HEK293 (cell line): Measurements from ENCODE around the gene UBE2J2.

Source experiments
- GFI1B ChIP-seq: fragments of 450-650 bp; formaldehyde crosslinking; IDR thresholded peaks from 2 replicates; pipeline ENCODE4 v1.5.1; 2016; ENCODE audit warnings: missing biosample characterization, missing genetic modification characterization
- GLI4 ChIP-seq: fragments of 450-650 bp; formaldehyde crosslinking; IDR thresholded peaks from 2 replicates; pipeline ENCODE4 v1.5.1; 2016; ENCODE audit warnings: missing biosample characterization, missing genetic modification characterization
- KLF10 ChIP-seq: fragments of 450-650 bp; IDR thresholded peaks from 2 replicates; pipeline ENCODE4 v1.5.1; 2018; ENCODE audit warnings: missing biosample characterization, mild to moderate bottlenecking, missing genetic modification characterization
- KLF9 ChIP-seq: fragments of 450-650 bp; formaldehyde crosslinking; IDR thresholded peaks from 2 replicates; pipeline ENCODE4 v1.5.1; 2016; ENCODE audit warnings: missing biosample characterization, missing genetic modification characterization, low read depth
- MEIS1 ChIP-seq: sonication (generic); formaldehyde crosslinking; IDR thresholded peaks from 2 replicates; pipeline ENCODE4 v1.8.1; 2022; ENCODE audit warnings: missing genetic modification reagents, mild to moderate bottlenecking, borderline replicate concordance
- SETDB1 ChIP-seq: IDR thresholded peaks from one replicate; pipeline ENCODE4 v1.6.1; 2017; ENCODE audit warnings: mild to moderate bottlenecking, low read length, moderate library complexity, mixed read lengths; ENCODE audit not compliant: insufficient read length
- SP3 ChIP-seq: fragments of 450-650 bp; formaldehyde crosslinking; IDR thresholded peaks from 2 replicates; pipeline ENCODE4 v1.5.1; 2016; ENCODE audit warnings: missing biosample characterization, missing genetic modification characterization
- ZNF174 ChIP-seq: fragments of 450-650 bp; formaldehyde crosslinking; IDR thresholded peaks from 2 replicates; pipeline ENCODE4 v1.5.0; 2017; ENCODE audit warnings: missing biosample characterization, mild to moderate bottlenecking, missing genetic modification characterization
- ZNF23 ChIP-seq: fragments of 450-650 bp; formaldehyde crosslinking; IDR thresholded peaks from 2 replicates; pipeline ENCODE4 v1.5.1; 2016; ENCODE audit warnings: missing biosample characterization, missing genetic modification characterization, borderline replicate concordance
- ZNF341 ChIP-seq: fragments of 450-650 bp; formaldehyde crosslinking; IDR thresholded peaks from 2 replicates; pipeline ENCODE4; 2016; ENCODE audit warnings: low read depth, missing biosample characterization, missing genetic modification characterization
- ZNF423 ChIP-seq: fragments of 450-650 bp; formaldehyde crosslinking; IDR thresholded peaks from 2 replicates; pipeline ENCODE4 v1.5.1; 2016; ENCODE audit warnings: missing biosample characterization, missing genetic modification characterization
- ZNF514 ChIP-seq: fragments of 450-650 bp; formaldehyde crosslinking; IDR thresholded peaks from 2 replicates; pipeline ENCODE4 v1.5.1; 2016; ENCODE audit warnings: missing biosample characterization, missing genetic modification characterization
- ZNF596 ChIP-seq: fragments of 450-650 bp; IDR thresholded peaks from 2 replicates; pipeline ENCODE4 v1.5.0; 2018; ENCODE audit warnings: missing biosample characterization, mild to moderate bottlenecking, missing genetic modification characterization, moderate library complexity
- ZNF624 ChIP-seq: fragments of 450-650 bp; formaldehyde crosslinking; IDR thresholded peaks from 2 replicates; pipeline ENCODE4 v1.5.1; 2017; ENCODE audit warnings: missing biosample characterization, missing genetic modification characterization
- ZNF777 ChIP-seq: fragments of 450-650 bp; formaldehyde crosslinking; IDR thresholded peaks from 2 replicates; pipeline ENCODE4 v1.5.1; 2017; ENCODE audit warnings: missing biosample characterization, missing genetic modification characterization, borderline replicate concordance
- TF ChIP-seq, protein P1 (sequence below): fragments of 450-650 bp; formaldehyde crosslinking; IDR thresholded peaks from 2 replicates; pipeline ENCODE4 v1.5.1; 2017; ENCODE audit warnings: missing biosample characterization, missing genetic modification characterization
- TF ChIP-seq, protein P2 (sequence below): fragments of 450-650 bp; formaldehyde crosslinking; IDR thresholded peaks from 2 replicates; pipeline ENCODE4 v1.5.1; 2016; ENCODE audit warnings: missing biosample characterization, missing genetic modification characterization
- TF ChIP-seq, protein P3 (sequence below): sonication (generic); formaldehyde crosslinking; IDR thresholded peaks from 2 replicates; pipeline ENCODE4 v1.8.1; 2022; ENCODE audit warnings: mild to moderate bottlenecking, moderate library complexity, missing genetic modification reagents
- TF ChIP-seq, protein P4 (sequence below): fragments of 450-650 bp; formaldehyde crosslinking; IDR thresholded peaks from 2 replicates; pipeline ENCODE4 v1.5.1; 2016; ENCODE audit warnings: missing biosample characterization, missing genetic modification characterization, low read depth
- TF ChIP-seq, protein P5 (sequence below): fragments of 450-650 bp; formaldehyde crosslinking; IDR thresholded peaks from 2 replicates; pipeline ENCODE4 v1.5.1; 2016; ENCODE audit warnings: missing biosample characterization, missing genetic modification characterization
- TF ChIP-seq, protein P6 (sequence below): fragments of 450-650 bp; formaldehyde crosslinking; optimal IDR thresholded peaks from 2 replicates; pipeline ENCODE3; 2016; ENCODE audit warnings: missing biosample characterization, mild to moderate bottlenecking, missing genetic modification characterization
- TF ChIP-seq, protein P7 (sequence below): fragments of 450-650 bp; IDR thresholded peaks from 2 replicates; pipeline ENCODE4 v1.5.1; 2018; ENCODE audit warnings: missing biosample characterization, mild to moderate bottlenecking, missing genetic modification characterization
- TF ChIP-seq, protein P8 (sequence below): fragments of 450-650 bp; formaldehyde crosslinking; IDR thresholded peaks from 2 replicates; pipeline ENCODE4 v1.5.1; 2017; ENCODE audit warnings: missing biosample characterization, missing genetic modification characterization
- TF ChIP-seq, protein P9 (sequence below): fragments of 450-650 bp; formaldehyde crosslinking; IDR thresholded peaks from 2 replicates; pipeline ENCODE4 v1.5.1; 2016; ENCODE audit warnings: missing biosample characterization, missing genetic modification characterization, borderline replicate concordance

Gene UBE2J2

DNA sequence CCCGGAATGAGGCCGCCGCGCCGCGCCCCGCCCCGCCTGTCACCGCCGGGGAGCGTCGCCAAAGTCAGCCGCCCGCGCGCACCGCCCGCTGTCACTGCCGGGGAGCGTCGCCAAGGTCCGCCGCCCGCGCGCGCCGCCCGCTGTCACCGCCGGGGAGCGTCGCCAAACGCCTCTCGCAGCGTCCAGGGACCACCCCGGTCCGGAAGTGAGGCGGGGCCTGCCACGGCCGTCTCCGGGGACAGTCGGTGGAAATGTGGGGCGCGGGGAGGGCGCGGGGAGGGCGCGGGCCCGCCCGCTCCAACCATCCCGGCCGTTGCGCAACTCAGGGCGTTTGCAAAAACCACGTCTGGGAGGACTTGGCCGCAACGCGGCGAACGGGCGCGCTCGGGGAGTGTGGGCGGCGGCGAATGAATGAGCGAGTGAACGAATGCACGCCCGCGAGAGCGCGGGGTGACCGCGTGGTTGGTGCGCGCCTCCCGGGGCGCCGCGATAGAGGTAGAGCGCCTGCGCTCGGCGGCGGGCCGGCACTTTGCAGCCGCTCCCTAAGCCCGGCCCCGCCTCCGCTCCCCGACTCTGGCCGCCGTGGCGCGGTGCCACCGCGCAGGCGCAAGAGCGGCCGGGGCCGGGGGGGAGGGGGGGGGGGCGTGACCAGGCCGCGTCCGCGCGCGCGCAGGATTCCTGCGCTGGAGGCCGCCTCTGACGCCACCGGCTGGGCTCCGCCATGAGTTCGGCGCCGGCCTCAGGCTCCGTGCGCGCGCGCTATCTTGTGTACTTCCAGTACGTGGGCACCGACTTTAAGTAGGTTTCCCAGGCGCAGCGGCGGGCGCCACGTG lies 34.5 kb upstream of the UBE2J2 start, which contains the start of the genes ACAP3 and PUSL1 (continued):
- TF ChIP-seq ZNF174 (tag by site-specific recombination) (no peak), ZNF777 (tag by site-specific recombination) (no peak), MEIS1 (CRISPR knock-in tag) (no peak), ZNF514 (tag by site-specific recombination) (no peak), SETDB1 (no peak), ZNF23 (tag by site-specific recombination) (no peak), ZNF596 (tag by site-specific recombination) (no peak), KLF9 (peak; percentile 58), ZNF423 (tag by site-specific recombination) (peak; percentile 96), SP3 (tag by site-specific recombination) (peak; percentile 76), GFI1B (tag by site-specific recombination) (no peak), ZNF624 (tag by site-specific recombination) (no peak), ZNF341 (0 out of 2 replicates have a peak, but pooled peaks have one; percentile 23), GLI4 (tag by site-specific recombination) (no peak), KLF10 (peak; percentile 92)
- TF ChIP-seq, protein P1, sequence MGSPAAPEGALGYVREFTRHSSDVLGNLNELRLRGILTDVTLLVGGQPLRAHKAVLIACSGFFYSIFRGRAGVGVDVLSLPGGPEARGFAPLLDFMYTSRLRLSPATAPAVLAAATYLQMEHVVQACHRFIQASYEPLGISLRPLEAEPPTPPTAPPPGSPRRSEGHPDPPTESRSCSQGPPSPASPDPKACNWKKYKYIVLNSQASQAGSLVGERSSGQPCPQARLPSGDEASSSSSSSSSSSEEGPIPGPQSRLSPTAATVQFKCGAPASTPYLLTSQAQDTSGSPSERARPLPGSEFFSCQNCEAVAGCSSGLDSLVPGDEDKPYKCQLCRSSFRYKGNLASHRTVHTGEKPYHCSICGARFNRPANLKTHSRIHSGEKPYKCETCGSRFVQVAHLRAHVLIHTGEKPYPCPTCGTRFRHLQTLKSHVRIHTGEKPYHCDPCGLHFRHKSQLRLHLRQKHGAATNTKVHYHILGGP (tag by site-specific recombination) = no peak
- TF ChIP-seq, protein P2, sequence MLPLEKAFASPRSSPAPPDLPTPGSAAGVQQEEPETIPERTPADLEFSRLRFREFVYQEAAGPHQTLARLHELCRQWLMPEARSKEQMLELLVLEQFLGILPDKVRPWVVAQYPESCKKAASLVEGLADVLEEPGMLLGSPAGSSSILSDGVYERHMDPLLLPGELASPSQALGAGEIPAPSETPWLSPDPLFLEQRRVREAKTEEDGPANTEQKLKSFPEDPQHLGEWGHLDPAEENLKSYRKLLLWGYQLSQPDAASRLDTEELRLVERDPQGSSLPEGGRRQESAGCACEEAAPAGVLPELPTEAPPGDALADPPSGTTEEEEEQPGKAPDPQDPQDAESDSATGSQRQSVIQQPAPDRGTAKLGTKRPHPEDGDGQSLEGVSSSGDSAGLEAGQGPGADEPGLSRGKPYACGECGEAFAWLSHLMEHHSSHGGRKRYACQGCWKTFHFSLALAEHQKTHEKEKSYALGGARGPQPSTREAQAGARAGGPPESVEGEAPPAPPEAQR = peak; percentile 82; the same call in 1 of the 2 replicates
- TF ChIP-seq, protein P3, sequence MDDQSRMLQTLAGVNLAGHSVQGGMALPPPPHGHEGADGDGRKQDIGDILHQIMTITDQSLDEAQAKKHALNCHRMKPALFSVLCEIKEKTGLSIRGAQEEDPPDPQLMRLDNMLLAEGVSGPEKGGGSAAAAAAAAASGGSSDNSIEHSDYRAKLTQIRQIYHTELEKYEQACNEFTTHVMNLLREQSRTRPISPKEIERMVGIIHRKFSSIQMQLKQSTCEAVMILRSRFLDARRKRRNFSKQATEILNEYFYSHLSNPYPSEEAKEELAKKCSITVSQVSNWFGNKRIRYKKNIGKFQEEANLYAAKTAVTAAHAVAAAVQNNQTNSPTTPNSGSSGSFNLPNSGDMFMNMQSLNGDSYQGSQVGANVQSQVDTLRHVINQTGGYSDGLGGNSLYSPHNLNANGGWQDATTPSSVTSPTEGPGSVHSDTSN (CRISPR knock-in tag) = no peak
- TF ChIP-seq, protein P4, sequence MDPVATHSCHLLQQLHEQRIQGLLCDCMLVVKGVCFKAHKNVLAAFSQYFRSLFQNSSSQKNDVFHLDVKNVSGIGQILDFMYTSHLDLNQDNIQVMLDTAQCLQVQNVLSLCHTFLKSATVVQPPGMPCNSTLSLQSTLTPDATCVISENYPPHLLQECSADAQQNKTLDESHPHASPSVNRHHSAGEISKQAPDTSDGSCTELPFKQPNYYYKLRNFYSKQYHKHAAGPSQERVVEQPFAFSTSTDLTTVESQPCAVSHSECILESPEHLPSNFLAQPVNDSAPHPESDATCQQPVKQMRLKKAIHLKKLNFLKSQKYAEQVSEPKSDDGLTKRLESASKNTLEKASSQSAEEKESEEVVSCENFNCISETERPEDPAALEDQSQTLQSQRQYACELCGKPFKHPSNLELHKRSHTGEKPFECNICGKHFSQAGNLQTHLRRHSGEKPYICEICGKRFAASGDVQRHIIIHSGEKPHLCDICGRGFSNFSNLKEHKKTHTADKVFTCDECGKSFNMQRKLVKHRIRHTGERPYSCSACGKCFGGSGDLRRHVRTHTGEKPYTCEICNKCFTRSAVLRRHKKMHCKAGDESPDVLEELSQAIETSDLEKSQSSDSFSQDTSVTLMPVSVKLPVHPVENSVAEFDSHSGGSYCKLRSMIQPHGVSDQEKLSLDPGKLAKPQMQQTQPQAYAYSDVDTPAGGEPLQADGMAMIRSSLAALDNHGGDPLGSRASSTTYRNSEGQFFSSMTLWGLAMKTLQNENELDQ (tag by site-specific recombination) = no peak
- TF ChIP-seq, protein P5, sequence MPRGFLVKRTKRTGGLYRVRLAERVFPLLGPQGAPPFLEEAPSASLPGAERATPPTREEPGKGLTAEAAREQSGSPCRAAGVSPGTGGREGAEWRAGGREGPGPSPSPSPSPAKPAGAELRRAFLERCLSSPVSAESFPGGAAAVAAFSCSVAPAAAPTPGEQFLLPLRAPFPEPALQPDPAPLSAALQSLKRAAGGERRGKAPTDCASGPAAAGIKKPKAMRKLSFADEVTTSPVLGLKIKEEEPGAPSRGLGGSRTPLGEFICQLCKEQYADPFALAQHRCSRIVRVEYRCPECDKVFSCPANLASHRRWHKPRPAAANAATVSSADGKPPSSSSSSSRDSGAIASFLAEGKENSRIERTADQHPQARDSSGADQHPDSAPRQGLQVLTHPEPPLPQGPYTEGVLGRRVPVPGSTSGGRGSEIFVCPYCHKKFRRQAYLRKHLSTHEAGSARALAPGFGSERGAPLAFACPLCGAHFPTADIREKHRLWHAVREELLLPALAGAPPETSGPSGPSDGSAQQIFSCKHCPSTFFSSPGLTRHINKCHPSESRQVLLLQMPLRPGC (tag by site-specific recombination) = peak; percentile 63; the same call in 1 of the 2 replicates
- TF ChIP-seq, protein P6, sequence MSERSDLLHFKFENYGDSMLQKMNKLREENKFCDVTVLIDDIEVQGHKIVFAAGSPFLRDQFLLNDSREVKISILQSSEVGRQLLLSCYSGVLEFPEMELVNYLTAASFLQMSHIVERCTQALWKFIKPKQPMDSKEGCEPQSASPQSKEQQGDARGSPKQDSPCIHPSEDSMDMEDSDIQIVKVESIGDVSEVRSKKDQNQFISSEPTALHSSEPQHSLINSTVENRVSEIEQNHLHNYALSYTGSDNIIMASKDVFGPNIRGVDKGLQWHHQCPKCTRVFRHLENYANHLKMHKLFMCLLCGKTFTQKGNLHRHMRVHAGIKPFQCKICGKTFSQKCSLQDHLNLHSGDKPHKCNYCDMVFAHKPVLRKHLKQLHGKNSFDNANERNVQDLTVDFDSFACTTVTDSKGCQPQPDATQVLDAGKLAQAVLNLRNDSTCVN (tag by site-specific recombination) = peak; percentile 96
- TF ChIP-seq, protein P7, sequence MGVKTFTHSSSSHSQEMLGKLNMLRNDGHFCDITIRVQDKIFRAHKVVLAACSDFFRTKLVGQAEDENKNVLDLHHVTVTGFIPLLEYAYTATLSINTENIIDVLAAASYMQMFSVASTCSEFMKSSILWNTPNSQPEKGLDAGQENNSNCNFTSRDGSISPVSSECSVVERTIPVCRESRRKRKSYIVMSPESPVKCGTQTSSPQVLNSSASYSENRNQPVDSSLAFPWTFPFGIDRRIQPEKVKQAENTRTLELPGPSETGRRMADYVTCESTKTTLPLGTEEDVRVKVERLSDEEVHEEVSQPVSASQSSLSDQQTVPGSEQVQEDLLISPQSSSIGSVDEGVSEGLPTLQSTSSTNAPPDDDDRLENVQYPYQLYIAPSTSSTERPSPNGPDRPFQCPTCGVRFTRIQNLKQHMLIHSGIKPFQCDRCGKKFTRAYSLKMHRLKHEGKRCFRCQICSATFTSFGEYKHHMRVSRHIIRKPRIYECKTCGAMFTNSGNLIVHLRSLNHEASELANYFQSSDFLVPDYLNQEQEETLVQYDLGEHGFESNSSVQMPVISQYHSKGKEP = peak; percentile 42; the same call in 1 of the 2 replicates
- TF ChIP-seq, protein P8, sequence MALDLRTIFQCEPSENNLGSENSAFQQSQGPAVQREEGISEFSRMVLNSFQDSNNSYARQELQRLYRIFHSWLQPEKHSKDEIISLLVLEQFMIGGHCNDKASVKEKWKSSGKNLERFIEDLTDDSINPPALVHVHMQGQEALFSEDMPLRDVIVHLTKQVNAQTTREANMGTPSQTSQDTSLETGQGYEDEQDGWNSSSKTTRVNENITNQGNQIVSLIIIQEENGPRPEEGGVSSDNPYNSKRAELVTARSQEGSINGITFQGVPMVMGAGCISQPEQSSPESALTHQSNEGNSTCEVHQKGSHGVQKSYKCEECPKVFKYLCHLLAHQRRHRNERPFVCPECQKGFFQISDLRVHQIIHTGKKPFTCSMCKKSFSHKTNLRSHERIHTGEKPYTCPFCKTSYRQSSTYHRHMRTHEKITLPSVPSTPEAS = no peak
- TF ChIP-seq, protein P9, sequence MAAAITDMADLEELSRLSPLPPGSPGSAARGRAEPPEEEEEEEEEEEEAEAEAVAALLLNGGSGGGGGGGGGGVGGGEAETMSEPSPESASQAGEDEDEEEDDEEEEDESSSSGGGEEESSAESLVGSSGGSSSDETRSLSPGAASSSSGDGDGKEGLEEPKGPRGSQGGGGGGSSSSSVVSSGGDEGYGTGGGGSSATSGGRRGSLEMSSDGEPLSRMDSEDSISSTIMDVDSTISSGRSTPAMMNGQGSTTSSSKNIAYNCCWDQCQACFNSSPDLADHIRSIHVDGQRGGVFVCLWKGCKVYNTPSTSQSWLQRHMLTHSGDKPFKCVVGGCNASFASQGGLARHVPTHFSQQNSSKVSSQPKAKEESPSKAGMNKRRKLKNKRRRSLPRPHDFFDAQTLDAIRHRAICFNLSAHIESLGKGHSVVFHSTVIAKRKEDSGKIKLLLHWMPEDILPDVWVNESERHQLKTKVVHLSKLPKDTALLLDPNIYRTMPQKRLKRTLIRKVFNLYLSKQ (tag by site-specific recombination) = no peak
